Kasumi-1 (cell line): Measurements from ENCODE around the gene RABGAP1L.
"Not testable (repeated sequence)": the region's sequence is repeated elsewhere in the genome, so short reads cannot be mapped to it uniquely, and the experiment has no call there.

Experiments
- DNase-seq, 2 experiments: peaks; one replicate each; lab custom pipeline; 2025; lab: John Stamatoyannopoulos, UW

RABGAP1L gene

GRCh38 chr1:174656409-174657059 lies 497.2 kb downstream of the RABGAP1L start:
- no peak for DNase-seq

- no peak for DNase-seq
Observed at GRCh38 chr1:174657411-174657810, 498.1 kb downstream of the RABGAP1L start.

- DNase-seq: no peak
Observed at GRCh38 chr1:174657893-174658292, 498.6 kb downstream of the RABGAP1L start.

- no peak for DNase-seq
Observed at GRCh38 chr1:174659823-174660222, 500.5 kb downstream of the RABGAP1L start.

GRCh38 chr1:174660476-174660875 lies 501.2 kb downstream of the RABGAP1L start:
- no peak for DNase-seq

- no peak for DNase-seq
Observed at GRCh38 chr1:174663358-174663757, 504.0 kb downstream of the RABGAP1L start.

GRCh38 chr1:174666248-174666647 lies 506.9 kb downstream of the RABGAP1L start:
- no peak for DNase-seq

- DNase-seq: no peak
Observed at GRCh38 chr1:174671826-174672225, 512.5 kb downstream of the RABGAP1L start.

- DNase-seq: no peak
Observed at GRCh38 chr1:174676856-174677255, 517.5 kb downstream of the RABGAP1L start.

- DNase-seq: no peak
Observed at GRCh38 chr1:174678657-174679056, 519.3 kb downstream of the RABGAP1L start.

GRCh38 chr1:174680101-174680500 lies 520.8 kb downstream of the RABGAP1L start:
- no peak for DNase-seq

- DNase-seq: no peak
Observed at GRCh38 chr1:174682419-174683008, 523.2 kb downstream of the RABGAP1L start.

- no peak for DNase-seq
Observed at GRCh38 chr1:174686213-174686612, 526.9 kb downstream of the RABGAP1L start.

- DNase-seq: no peak
Observed at GRCh38 chr1:174689524-174689923, 530.2 kb downstream of the RABGAP1L start.

- no peak for DNase-seq
Observed at GRCh38 chr1:174690266-174690665, 530.9 kb downstream of the RABGAP1L start.

- peak; percentile 4 to 28 for DNase-seq
Observed at GRCh38 chr1:174692313-174692712, 533.0 kb downstream of the RABGAP1L start.

GRCh38 chr1:174693085-174693484 lies 533.8 kb downstream of the RABGAP1L start:
- no peak for DNase-seq

- DNase-seq: not testable (repeated sequence)
Observed at GRCh38 chr1:174693539-174693938, 534.2 kb downstream of the RABGAP1L start.

GRCh38 chr1:174696026-174696821 lies 536.9 kb downstream of the RABGAP1L start:
- no peak for DNase-seq

GRCh38 chr1:174700314-174700713 lies 541.0 kb downstream of the RABGAP1L start:
- DNase-seq: no peak

GRCh38 chr1:174700775-174701174 lies 541.5 kb downstream of the RABGAP1L start:
- DNase-seq: no peak

- no peak for DNase-seq
Observed at GRCh38 chr1:174701565-174701964, 542.2 kb downstream of the RABGAP1L start.

- no peak for DNase-seq
Observed at GRCh38 chr1:174702011-174702410, 542.7 kb downstream of the RABGAP1L start.
